DND-41 (cell line): ENCODE data around the gene PHKB.

Experiments used
- ATAC-seq: fragments of 200-7000 bp; cut with Tn5 transposase; 3 replicates; pipeline ENCODE4 v1.9.1; 2021; ENCODE audit warnings: low read depth; ENCODE audit not compliant: insufficient read depth
- DNase-seq: peaks from one replicate; pipeline ENCODE4 v3.0.0-alpha.2; 2020
- H2AFZ ChIP-seq: 2 replicates; pipeline ENCODE4 v1.6.0; 2012; ENCODE audit warnings: low read depth, low read length
- H3K27ac ChIP-seq: 2 replicates; pipeline ENCODE4 v1.5.1; 2012; ENCODE audit warnings: low read length, inconsistent platforms
- H3K27me3 ChIP-seq: fragments of 200-600 bp; sonication (generic); 2 replicates; pipeline ENCODE4 v1.6.0; 2012; ENCODE audit warnings: low read length, mild to moderate bottlenecking, inconsistent platforms; ENCODE audit not compliant: insufficient read depth, poor library complexity
- H3K36me3 ChIP-seq: 2 replicates; pipeline ENCODE4 v1.5.1; 2012; ENCODE audit warnings: low read length, inconsistent platforms; ENCODE audit not compliant: insufficient read depth
- H3K4me1 ChIP-seq: 2 replicates; pipeline ENCODE4 v1.5.1; 2012; ENCODE audit warnings: mild to moderate bottlenecking, low read length; ENCODE audit not compliant: insufficient read depth
- H3K4me2 ChIP-seq: 2 replicates; pipeline ENCODE4 v1.6.0; 2012; ENCODE audit warnings: mild to moderate bottlenecking, moderate library complexity, low read length, inconsistent platforms; ENCODE audit not compliant: insufficient read depth
- H3K4me3 ChIP-seq, 2 experiments: fragments of 200-600 bp in 1 of 2; shearing (Covaris generic) in 1 of 2; 2 replicates each; pipeline ENCODE4 v1.5.1; 2012 to 2016; ENCODE audit warnings: inconsistent platforms in 2 of 2, low read length in 2 of 2, mild to moderate bottlenecking in 2 of 2, low read depth in 1 of 2, moderate library complexity in 1 of 2
- H3K79me2 ChIP-seq: 2 replicates; pipeline ENCODE4 v1.6.0; 2012; ENCODE audit warnings: low read length, inconsistent platforms; ENCODE audit not compliant: insufficient read depth
- H3K9ac ChIP-seq: 2 replicates; pipeline ENCODE4 v1.6.0; 2012; ENCODE audit warnings: low read depth, mild to moderate bottlenecking, inconsistent platforms, low read length, moderate library complexity
- H3K9me3 ChIP-seq: 2 replicates; pipeline ENCODE4 v1.5.1; 2012; ENCODE audit warnings: low read length, moderate library complexity, mild to moderate bottlenecking, inconsistent platforms; ENCODE audit not compliant: insufficient read depth, severe bottlenecking
- H4K20me1 ChIP-seq: 2 replicates; pipeline ENCODE4 v1.6.0; 2012; ENCODE audit warnings: low read length; ENCODE audit not compliant: insufficient read depth
- EZH2 ChIP-seq: IDR thresholded peaks from 3 replicates; pipeline ENCODE4 v1.6.1; 2012; ENCODE audit warnings: borderline replicate concordance, low read depth, mild to moderate bottlenecking, moderate library complexity, low read length, inconsistent platforms; ENCODE audit not compliant: severe bottlenecking
- TF ChIP-seq, protein P1 (sequence below): IDR thresholded peaks from 2 replicates; pipeline ENCODE4 v1.5.1; 2012; ENCODE audit warnings: borderline replicate concordance, low read length, moderate library complexity, mild to moderate bottlenecking; ENCODE audit not compliant: poor library complexity, severe bottlenecking; ENCODE audit errors: extremely low read depth

Gene PHKB

GRCh38 chr16:47643323-47644000, 182.3 kb downstream of the PHKB start:
- no peak overlapping the region for H3K4me3 ChIP-seq
- no peaks in the 10 kb centered on the region for H3K9me3 ChIP-seq
- H3K4me2 ChIP-seq, result no peak overlapping the region
- DNase-seq (peak; percentile 27), ATAC-seq (peak; percentile 86)
- H3K4me1 ChIP-seq, result no peaks in the 10 kb centered on the region
- H4K20me1 ChIP-seq, result no peaks in the 10 kb centered on the region
- no peaks in the 10 kb centered on the region for H3K79me2 ChIP-seq
- no peak overlapping the region for H2AFZ ChIP-seq
- no peak overlapping the region for H3K27ac ChIP-seq
- H3K9ac ChIP-seq, result no peak overlapping the region
- no peaks in the 10 kb centered on the region for H3K27me3 ChIP-seq
- TF ChIP-seq, protein P1, sequence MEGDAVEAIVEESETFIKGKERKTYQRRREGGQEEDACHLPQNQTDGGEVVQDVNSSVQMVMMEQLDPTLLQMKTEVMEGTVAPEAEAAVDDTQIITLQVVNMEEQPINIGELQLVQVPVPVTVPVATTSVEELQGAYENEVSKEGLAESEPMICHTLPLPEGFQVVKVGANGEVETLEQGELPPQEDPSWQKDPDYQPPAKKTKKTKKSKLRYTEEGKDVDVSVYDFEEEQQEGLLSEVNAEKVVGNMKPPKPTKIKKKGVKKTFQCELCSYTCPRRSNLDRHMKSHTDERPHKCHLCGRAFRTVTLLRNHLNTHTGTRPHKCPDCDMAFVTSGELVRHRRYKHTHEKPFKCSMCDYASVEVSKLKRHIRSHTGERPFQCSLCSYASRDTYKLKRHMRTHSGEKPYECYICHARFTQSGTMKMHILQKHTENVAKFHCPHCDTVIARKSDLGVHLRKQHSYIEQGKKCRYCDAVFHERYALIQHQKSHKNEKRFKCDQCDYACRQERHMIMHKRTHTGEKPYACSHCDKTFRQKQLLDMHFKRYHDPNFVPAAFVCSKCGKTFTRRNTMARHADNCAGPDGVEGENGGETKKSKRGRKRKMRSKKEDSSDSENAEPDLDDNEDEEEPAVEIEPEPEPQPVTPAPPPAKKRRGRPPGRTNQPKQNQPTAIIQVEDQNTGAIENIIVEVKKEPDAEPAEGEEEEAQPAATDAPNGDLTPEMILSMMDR, result no peak
- peaks cover 23% of the 10 kb centered on the region; the same call in 1 of the 2 replicates for H3K36me3 ChIP-seq

GRCh38 chr16:47644166-47644565, 183.0 kb downstream of the PHKB start:
- H3K4me3 ChIP-seq, result no peak overlapping the region
- H3K36me3 ChIP-seq, result peaks cover 26% of the 10 kb centered on the region; the same call in 1 of the 2 replicates
- DNase-seq (no peak), ATAC-seq (no peak)
- H3K79me2 ChIP-seq, result no peaks in the 10 kb centered on the region
- TF ChIP-seq EZH2, result no peak
- TF ChIP-seq, protein P1, result no peak
- no peak overlapping the region for H3K4me2 ChIP-seq
- no peaks in the 10 kb centered on the region for H4K20me1 ChIP-seq
- no peak overlapping the region for H2AFZ ChIP-seq
- no peaks in the 10 kb centered on the region for H3K27me3 ChIP-seq
- H3K9ac ChIP-seq, result no peak overlapping the region
- H3K27ac ChIP-seq, result no peak overlapping the region
- H3K4me1 ChIP-seq, result no peaks in the 10 kb centered on the region
- H3K9me3 ChIP-seq, result no peaks in the 10 kb centered on the region

GRCh38 chr16:47644661-47645060, 183.5 kb downstream of the PHKB start:
- Histone ChIP-seq H3K9ac (no peak overlapping the region), H3K27ac (no peak overlapping the region), H2AFZ (no peak overlapping the region), H3K4me1 (no peaks in the 10 kb centered on the region), H3K4me3 (no peak overlapping the region), H3K9me3 (no peaks in the 10 kb centered on the region), H3K4me2 (no peak overlapping the region), H4K20me1 (no peaks in the 10 kb centered on the region), H3K79me2 (no peaks in the 10 kb centered on the region), H3K27me3 (no peaks in the 10 kb centered on the region), H3K36me3 (peaks cover 27% of the 10 kb centered on the region; the same call in 1 of the 2 replicates)
- ATAC-seq, result no peak
- DNase-seq, result no peak
- TF ChIP-seq EZH2, result no peak
- TF ChIP-seq, protein P1, result no peak
